SK-N-SH treated with all-trans-retinoic acid at 6 μM for 48 hours (cell line): ENCODE results near the gene RASA1.

ENCODE experiments used
- ATAC-seq: fragments of 200-7000 bp; cut with Tn5 transposase; 3 replicates; pipeline ENCODE4 v1.9.1; 2020; ENCODE audit warnings: mild to moderate bottlenecking, moderate library complexity
- ARNTL ChIP-seq: fragments of 450-650 bp; formaldehyde crosslinking; IDR thresholded peaks from 2 replicates; pipeline ENCODE4 v1.5.0; 2020; ENCODE audit warnings: low read depth, mild to moderate bottlenecking, moderate library complexity, borderline replicate concordance
- BACH2 ChIP-seq: fragments of 250-450 bp; sonication (Bioruptor Pico); IDR thresholded peaks from 2 replicates; pipeline ENCODE4 v1.9.0; 2021; ENCODE audit warnings: mild to moderate bottlenecking, borderline replicate concordance
- CSDC2 ChIP-seq: fragments of 250-450 bp; sonication (Bioruptor Pico); IDR thresholded peaks from 2 replicates; pipeline ENCODE4 v1.5.0; 2020; ENCODE audit warnings: mild to moderate bottlenecking, moderate library complexity
- ESRRG ChIP-seq: fragments of 250-450 bp; sonication (Bioruptor Pico); IDR thresholded peaks from 2 replicates; pipeline ENCODE4 v1.6.1; 2021; ENCODE audit warnings: mild to moderate bottlenecking
- GLIS3 ChIP-seq: fragments of 250-450 bp; sonication (Bioruptor Pico); IDR thresholded peaks from 2 replicates; pipeline ENCODE4 v1.5.0; 2020; ENCODE audit warnings: mild to moderate bottlenecking, moderate library complexity
- ISL1 ChIP-seq: fragments of 250-450 bp; sonication (Bioruptor Pico); IDR thresholded peaks from 2 replicates; pipeline ENCODE4 v2.1.2; 2022; ENCODE audit warnings: mild to moderate bottlenecking, moderate library complexity
- OSR1 ChIP-seq: fragments of 250-450 bp; sonication (Bioruptor Pico); IDR thresholded peaks from 2 replicates; pipeline ENCODE4 v1.8.0; 2022; ENCODE audit warnings: moderate library complexity, mild to moderate bottlenecking, inconsistent platforms
- PPARA ChIP-seq: fragments of 250-450 bp; sonication (Bioruptor Pico); IDR thresholded peaks from 2 replicates; pipeline ENCODE4 v1.5.0; 2020; ENCODE audit warnings: mild to moderate bottlenecking, borderline replicate concordance
- RARB ChIP-seq: fragments of 250-450 bp; sonication (Bioruptor Pico); IDR thresholded peaks from 2 replicates; pipeline ENCODE4 v1.8.0; 2021; ENCODE audit warnings: mild to moderate bottlenecking, moderate library complexity
- SNAI2 ChIP-seq: fragments of 250-450 bp; sonication (Bioruptor Pico); IDR thresholded peaks from 2 replicates; pipeline ENCODE4 v1.5.0; 2020; ENCODE audit warnings: mild to moderate bottlenecking, moderate library complexity
- TCF4 ChIP-seq: fragments of 250-450 bp; sonication (Bioruptor Pico); IDR thresholded peaks from 2 replicates; pipeline ENCODE4 v1.8.0; 2021; ENCODE audit warnings: mild to moderate bottlenecking, moderate library complexity, borderline replicate concordance
- TOX ChIP-seq: fragments of 250-450 bp; sonication (Bioruptor Pico); IDR thresholded peaks from 2 replicates; pipeline ENCODE4 v1.8.0; 2021; ENCODE audit warnings: mild to moderate bottlenecking, moderate library complexity, borderline replicate concordance
- ZFP3 ChIP-seq: fragments of 250-450 bp; sonication (Bioruptor Pico); IDR thresholded peaks from 2 replicates; pipeline ENCODE4 v1.5.0; 2020; ENCODE audit warnings: mild to moderate bottlenecking, moderate library complexity
- ZFP30 ChIP-seq: fragments of 450-650 bp; formaldehyde crosslinking; IDR thresholded peaks from 2 replicates; pipeline ENCODE4 v1.5.0; 2022; ENCODE audit warnings: mild to moderate bottlenecking, moderate library complexity
- ZNF565 ChIP-seq: fragments of 450-650 bp; formaldehyde crosslinking; conservative IDR thresholded peaks from 2 replicates; pipeline ENCODE4 v1.5.0; 2020; ENCODE audit warnings: low read depth, mild to moderate bottlenecking, moderate library complexity
- ZNF70 ChIP-seq: fragments of 450-650 bp; formaldehyde crosslinking; IDR thresholded peaks from 2 replicates; pipeline ENCODE4 v1.5.0; 2020; ENCODE audit warnings: mild to moderate bottlenecking, moderate library complexity
- ZNF8 ChIP-seq: fragments of 450-650 bp; formaldehyde crosslinking; IDR thresholded peaks from 2 replicates; pipeline ENCODE4 v1.5.0; 2020; ENCODE audit warnings: mild to moderate bottlenecking, moderate library complexity
- TF ChIP-seq, protein P1 (sequence below): fragments of 250-450 bp; sonication (Bioruptor Pico); IDR thresholded peaks from 2 replicates; pipeline ENCODE4 v1.8.0; 2020; ENCODE audit warnings: mild to moderate bottlenecking, moderate library complexity, borderline replicate concordance
- TF ChIP-seq, protein P2 (sequence below): fragments of 250-450 bp; sonication (Bioruptor Pico); IDR thresholded peaks from 2 replicates; pipeline ENCODE4 v1.5.1; 2021; ENCODE audit warnings: mild to moderate bottlenecking, moderate library complexity
- TF ChIP-seq, protein P3 (sequence below): fragments of 250-450 bp; sonication (Bioruptor Pico); IDR thresholded peaks from 2 replicates; pipeline ENCODE4 v1.5.1; 2020; ENCODE audit warnings: low read depth, mild to moderate bottlenecking, moderate library complexity
- TF ChIP-seq, protein P4 (sequence below): fragments of 250-450 bp; sonication (Bioruptor Pico); IDR thresholded peaks from 2 replicates; pipeline ENCODE4 v1.5.0; 2020; ENCODE audit warnings: mild to moderate bottlenecking, moderate library complexity

Gene RASA1

GRCh38 chr5:87245451-87245850 lies 22.2 kb upstream of the RASA1 start:
- TF ChIP-seq CSDC2 (CRISPR knock-in tag) (no peak), SNAI2 (no peak)
- no peak for ATAC-seq

GRCh38 chr5:87246061-87246460 lies 21.6 kb upstream of the RASA1 start:
- TF ChIP-seq, protein P1, sequence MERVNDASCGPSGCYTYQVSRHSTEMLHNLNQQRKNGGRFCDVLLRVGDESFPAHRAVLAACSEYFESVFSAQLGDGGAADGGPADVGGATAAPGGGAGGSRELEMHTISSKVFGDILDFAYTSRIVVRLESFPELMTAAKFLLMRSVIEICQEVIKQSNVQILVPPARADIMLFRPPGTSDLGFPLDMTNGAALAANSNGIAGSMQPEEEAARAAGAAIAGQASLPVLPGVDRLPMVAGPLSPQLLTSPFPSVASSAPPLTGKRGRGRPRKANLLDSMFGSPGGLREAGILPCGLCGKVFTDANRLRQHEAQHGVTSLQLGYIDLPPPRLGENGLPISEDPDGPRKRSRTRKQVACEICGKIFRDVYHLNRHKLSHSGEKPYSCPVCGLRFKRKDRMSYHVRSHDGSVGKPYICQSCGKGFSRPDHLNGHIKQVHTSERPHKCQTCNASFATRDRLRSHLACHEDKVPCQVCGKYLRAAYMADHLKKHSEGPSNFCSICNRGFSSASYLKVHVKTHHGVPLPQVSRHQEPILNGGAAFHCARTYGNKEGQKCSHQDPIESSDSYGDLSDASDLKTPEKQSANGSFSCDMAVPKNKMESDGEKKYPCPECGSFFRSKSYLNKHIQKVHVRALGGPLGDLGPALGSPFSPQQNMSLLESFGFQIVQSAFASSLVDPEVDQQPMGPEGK (CRISPR knock-in tag), result no peak
- TF ChIP-seq ESRRG (CRISPR knock-in tag), result no peak
- no peak for TF ChIP-seq BACH2 (CRISPR knock-in tag)
- TF ChIP-seq OSR1 (CRISPR knock-in tag), result no peak
- no peak for TF ChIP-seq ISL1

GRCh38 chr5:87252283-87252605 lies 15.4 kb upstream of the RASA1 start:
- no peak for ATAC-seq
- TF ChIP-seq CSDC2 (CRISPR knock-in tag) (no peak), ZNF8 (CRISPR knock-in tag) (no peak), TOX (CRISPR knock-in tag) (no peak), RARB (CRISPR knock-in tag) (no peak), PPARA (CRISPR knock-in tag) (no peak), BACH2 (CRISPR knock-in tag) (no peak), GLIS3 (CRISPR knock-in tag) (no peak), ZFP30 (CRISPR knock-in tag) (no peak), ESRRG (CRISPR knock-in tag) (no peak), OSR1 (CRISPR knock-in tag) (no peak)
- TF ChIP-seq, protein P2, sequence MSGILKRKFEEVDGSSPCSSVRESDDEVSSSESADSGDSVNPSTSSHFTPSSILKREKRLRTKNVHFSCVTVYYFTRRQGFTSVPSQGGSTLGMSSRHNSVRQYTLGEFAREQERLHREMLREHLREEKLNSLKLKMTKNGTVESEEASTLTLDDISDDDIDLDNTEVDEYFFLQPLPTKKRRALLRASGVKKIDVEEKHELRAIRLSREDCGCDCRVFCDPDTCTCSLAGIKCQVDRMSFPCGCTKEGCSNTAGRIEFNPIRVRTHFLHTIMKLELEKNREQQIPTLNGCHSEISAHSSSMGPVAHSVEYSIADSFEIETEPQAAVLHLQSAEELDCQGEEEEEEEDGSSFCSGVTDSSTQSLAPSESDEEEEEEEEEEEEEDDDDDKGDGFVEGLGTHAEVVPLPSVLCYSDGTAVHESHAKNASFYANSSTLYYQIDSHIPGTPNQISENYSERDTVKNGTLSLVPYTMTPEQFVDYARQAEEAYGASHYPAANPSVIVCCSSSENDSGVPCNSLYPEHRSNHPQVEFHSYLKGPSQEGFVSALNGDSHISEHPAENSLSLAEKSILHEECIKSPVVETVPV (CRISPR knock-in tag), result no peak
- TF ChIP-seq, protein P3, sequence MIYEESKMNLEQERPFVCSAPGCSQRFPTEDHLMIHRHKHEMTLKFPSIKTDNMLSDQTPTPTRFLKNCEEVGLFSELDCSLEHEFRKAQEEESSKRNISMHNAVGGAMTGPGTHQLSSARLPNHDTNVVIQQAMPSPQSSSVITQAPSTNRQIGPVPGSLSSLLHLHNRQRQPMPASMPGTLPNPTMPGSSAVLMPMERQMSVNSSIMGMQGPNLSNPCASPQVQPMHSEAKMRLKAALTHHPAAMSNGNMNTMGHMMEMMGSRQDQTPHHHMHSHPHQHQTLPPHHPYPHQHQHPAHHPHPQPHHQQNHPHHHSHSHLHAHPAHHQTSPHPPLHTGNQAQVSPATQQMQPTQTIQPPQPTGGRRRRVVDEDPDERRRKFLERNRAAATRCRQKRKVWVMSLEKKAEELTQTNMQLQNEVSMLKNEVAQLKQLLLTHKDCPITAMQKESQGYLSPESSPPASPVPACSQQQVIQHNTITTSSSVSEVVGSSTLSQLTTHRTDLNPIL (CRISPR knock-in tag), result no peak
- TF ChIP-seq, protein P4, sequence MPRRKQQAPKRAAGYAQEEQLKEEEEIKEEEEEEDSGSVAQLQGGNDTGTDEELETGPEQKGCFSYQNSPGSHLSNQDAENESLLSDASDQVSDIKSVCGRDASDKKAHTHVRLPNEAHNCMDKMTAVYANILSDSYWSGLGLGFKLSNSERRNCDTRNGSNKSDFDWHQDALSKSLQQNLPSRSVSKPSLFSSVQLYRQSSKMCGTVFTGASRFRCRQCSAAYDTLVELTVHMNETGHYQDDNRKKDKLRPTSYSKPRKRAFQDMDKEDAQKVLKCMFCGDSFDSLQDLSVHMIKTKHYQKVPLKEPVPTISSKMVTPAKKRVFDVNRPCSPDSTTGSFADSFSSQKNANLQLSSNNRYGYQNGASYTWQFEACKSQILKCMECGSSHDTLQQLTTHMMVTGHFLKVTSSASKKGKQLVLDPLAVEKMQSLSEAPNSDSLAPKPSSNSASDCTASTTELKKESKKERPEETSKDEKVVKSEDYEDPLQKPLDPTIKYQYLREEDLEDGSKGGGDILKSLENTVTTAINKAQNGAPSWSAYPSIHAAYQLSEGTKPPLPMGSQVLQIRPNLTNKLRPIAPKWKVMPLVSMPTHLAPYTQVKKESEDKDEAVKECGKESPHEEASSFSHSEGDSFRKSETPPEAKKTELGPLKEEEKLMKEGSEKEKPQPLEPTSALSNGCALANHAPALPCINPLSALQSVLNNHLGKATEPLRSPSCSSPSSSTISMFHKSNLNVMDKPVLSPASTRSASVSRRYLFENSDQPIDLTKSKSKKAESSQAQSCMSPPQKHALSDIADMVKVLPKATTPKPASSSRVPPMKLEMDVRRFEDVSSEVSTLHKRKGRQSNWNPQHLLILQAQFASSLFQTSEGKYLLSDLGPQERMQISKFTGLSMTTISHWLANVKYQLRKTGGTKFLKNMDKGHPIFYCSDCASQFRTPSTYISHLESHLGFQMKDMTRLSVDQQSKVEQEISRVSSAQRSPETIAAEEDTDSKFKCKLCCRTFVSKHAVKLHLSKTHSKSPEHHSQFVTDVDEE (CRISPR knock-in tag), result no peak

More at GRCh38 chr5:87246061-87246460, 21.6 kb upstream of the RASA1 start:
- no peak for ATAC-seq

GRCh38 chr5:87254035-87254434 lies 13.6 kb upstream of the RASA1 start:
- ATAC-seq, result no peak
- TF ChIP-seq, protein P2 (CRISPR knock-in tag), result no peak
- TF ChIP-seq OSR1 (CRISPR knock-in tag) (no peak), ZFP30 (CRISPR knock-in tag) (no peak), ZNF8 (CRISPR knock-in tag) (no peak), GLIS3 (CRISPR knock-in tag) (no peak), TCF4 (CRISPR knock-in tag) (no peak), TOX (CRISPR knock-in tag) (no peak), ESRRG (CRISPR knock-in tag) (no peak), BACH2 (CRISPR knock-in tag) (no peak), ISL1 (no peak), ARNTL (CRISPR knock-in tag) (no peak), ZNF70 (CRISPR knock-in tag) (no peak), ZNF565 (CRISPR knock-in tag) (no peak), ZFP3 (CRISPR knock-in tag) (no peak), SNAI2 (no peak)
- TF ChIP-seq, protein P4 (CRISPR knock-in tag), result no peak
- TF ChIP-seq, protein P3 (CRISPR knock-in tag), result no peak
